Natural killer cell (primary cell): ENCODE data around the gene FMO5. TPM values are rescaled to one million over a fixed set of nuclear protein-coding genes. Genes with fewer than 3 reads are reported as not detected.
A peak's percentile ranks its signal among the peaks of the same experiment; 100 is the strongest.

ENCODE experiments used
- ATAC-seq, 3 donors: fragments of 150-1000 bp in 2 of 3; fragments of 200-7000 bp in 1 of 3; cut with Tn5 transposase; 1 replicate in 1 of 3; 2 replicates in 2 of 3; pipeline ENCODE4 v1.10.0; 2021; ENCODE audit warnings: mild to moderate bottlenecking in 2 of 3, moderate library complexity in 2 of 3
- DNase-seq, 2 donors: peaks; one replicate each; pipeline versions ENCODE4 v3.0.0 to v3.0.0-alpha.2; 2013 to 2021; ENCODE audit warnings: mixed read lengths in 1 of 2
- H3K27ac ChIP-seq: one replicate; pipeline ENCODE4 v1.5.1; 2013; ENCODE audit warnings: mild to moderate bottlenecking, low read length
- H3K27me3 ChIP-seq: one replicate; pipeline ENCODE4 v1.6.1; 2013; ENCODE audit warnings: low read length; ENCODE audit not compliant: control insufficient read depth, insufficient read depth
- H3K36me3 ChIP-seq: one replicate; pipeline ENCODE4 v1.6.1; 2013; ENCODE audit warnings: low read length; ENCODE audit not compliant: control insufficient read depth, insufficient read depth
- H3K4me1 ChIP-seq: one replicate; pipeline ENCODE4 v1.6.1; 2013; ENCODE audit warnings: low read length; ENCODE audit not compliant: control insufficient read depth, insufficient read depth
- H3K4me3 ChIP-seq: one replicate; pipeline ENCODE4 v1.5.1; 2013; ENCODE audit warnings: low read length
- H3K9me3 ChIP-seq: one replicate; pipeline ENCODE4 v1.6.1; 2013; ENCODE audit warnings: low read length; ENCODE audit not compliant: control insufficient read depth, insufficient read depth
- H3K27ac Mint-ChIP-seq, 2 donors: one replicate each; pipeline ENCODE4 v1.8.0; 2022; ENCODE audit warnings: mild to moderate bottlenecking in 2 of 2, mixed read lengths in 2 of 2, moderate library complexity in 1 of 2
- H3K27me3 Mint-ChIP-seq, 2 donors: one replicate each; pipeline ENCODE4 v1.8.0; 2022; ENCODE audit warnings: low read depth in 2 of 2, mixed read lengths in 2 of 2
- H3K36me3 Mint-ChIP-seq: one replicate; pipeline ENCODE4 v1.8.0; 2022; ENCODE audit warnings: mixed read lengths
- H3K4me1 Mint-ChIP-seq, 2 donors: one replicate each; pipeline ENCODE4 v1.8.0; 2022; ENCODE audit warnings: mixed read lengths in 2 of 2
- H3K4me3 Mint-ChIP-seq: one replicate; pipeline ENCODE4 v1.8.0; 2022; ENCODE audit warnings: mild to moderate bottlenecking, moderate library complexity, mixed read lengths
- H3K9me3 Mint-ChIP-seq, 2 donors: one replicate each; pipeline ENCODE4 v1.8.0; 2022; ENCODE audit warnings: mixed read lengths in 2 of 2
- CTCF ChIP-seq: fragments of 200-600 bp; IDR thresholded peaks from one replicate; pipeline ENCODE4 v1.8.0; 2022; ENCODE audit warnings: antibody characterized with exemption
- WGBS: methylation state at CpG from one replicate; pipeline ENCODE4 v1.1.7; 2013; ENCODE audit warnings: missing lambda C conversion rate; ENCODE audit not compliant: insufficient coverage; 5-methylcytosine and 5-hydroxymethylcytosine counted together
- intact Hi-C: fragments of 100-400 bp; cut with micrococcal nuclease; formaldehyde crosslinking; loops from one replicate; pipeline ENCODE4 v1.14.2; 2022
- total RNA-seq, 4 donors: library from RNA; stranded (reverse); fragments of 120-200 nt in 1 of 4; gene quantifications; one replicate each; pipeline versions ENCODE4 v1.2.3 to v1.2.4, GENCODE V29; 2013 to 2022

FMO5 gene
- total RNA-seq, 3 donors from 2014 or later (not counting 1 experiment from before 2014, with no cell fraction given): 5.8 to 6.0 (median 6.0) TPM

GRCh38 chr1:147189514-147189913 lies 35.6 kb downstream of the FMO5 start:
- H3K27ac ChIP-seq: no peak overlapping the region
- no peak overlapping the region for H3K4me3 ChIP-seq
- H3K27ac Mint-ChIP-seq: no peak overlapping the region
- TF ChIP-seq CTCF: no peak
- H3K4me3 Mint-ChIP-seq: no peak overlapping the region
- intact Hi-C loops: no loop called here
- 98% methylated on average over 2 of the region's 2 CpGs for WGBS
- H3K9me3 ChIP-seq: no peaks in the 10 kb centered on the region
- no peak for DNase-seq
- no peaks in the 10 kb centered on the region for H3K27me3 ChIP-seq
- H3K36me3 ChIP-seq: no peaks in the 10 kb centered on the region
- H3K4me1 Mint-ChIP-seq: no peaks in the 10 kb centered on the region
- H3K9me3 Mint-ChIP-seq: no peaks in the 10 kb centered on the region
- H3K4me1 ChIP-seq: no peaks in the 10 kb centered on the region
- ATAC-seq: no peak
- H3K27me3 Mint-ChIP-seq: no peaks in the 10 kb centered on the region
- no peaks in the 10 kb centered on the region for H3K36me3 Mint-ChIP-seq

GRCh38 chr1:147185432-147185831 lies 39.7 kb downstream of the FMO5 start:
- no peaks in the 10 kb centered on the region for H3K9me3 ChIP-seq
- Mint-ChIP-seq H3K36me3 (no peaks in the 10 kb centered on the region), H3K27me3 (no peaks in the 10 kb centered on the region), H3K4me3 (no peak overlapping the region), H3K9me3 (no peaks in the 10 kb centered on the region), H3K27ac (no peak overlapping the region), H3K4me1 (no peaks in the 10 kb centered on the region)
- TF ChIP-seq CTCF: no peak
- DNase-seq (no peak), ATAC-seq (no peak)
- intact Hi-C loops: no loop called here
- no peak overlapping the region for H3K4me3 ChIP-seq
- H3K36me3 ChIP-seq: no peaks in the 10 kb centered on the region
- no peak overlapping the region for H3K27ac ChIP-seq
- WGBS: no CpG with 5 or more reads among the region's 2 CpGs
- no peaks in the 10 kb centered on the region for H3K27me3 ChIP-seq
- H3K4me1 ChIP-seq: no peaks in the 10 kb centered on the region

- 68% methylated on average over 35 of the region's 36 CpGs for WGBS
- DNase-seq: peak in 1 of 2 donors; percentile 7
- peak in 1 of 3 donors; percentile 42 for ATAC-seq
- Mint-ChIP-seq H3K27me3 (no peaks in the 10 kb centered on the region), H3K36me3 (peaks cover 12% of the 10 kb centered on the region), H3K4me1 (peaks cover 14 to 30% of the 10 kb centered on the region in 2 donors), H3K27ac (no peak overlapping the region), H3K4me3 (no peak overlapping the region), H3K9me3 (no peaks in the 10 kb centered on the region)
- H3K4me3 ChIP-seq: no peak overlapping the region
- no peak for TF ChIP-seq CTCF
- H3K9me3 ChIP-seq: no peaks in the 10 kb centered on the region
- H3K4me1 ChIP-seq: peaks cover 7% of the 10 kb centered on the region
- H3K36me3 ChIP-seq: no peaks in the 10 kb centered on the region
- intact Hi-C loops: no loop called here
- no peaks in the 10 kb centered on the region for H3K27me3 ChIP-seq
- H3K27ac ChIP-seq: no peak overlapping the region
Observed at GRCh38 chr1:147177611-147178380, 47.3 kb downstream of the FMO5 start.
